GOT3 (cell line): Measurements from ENCODE around the gene PSORS1C2.
A peak's percentile ranks its signal among the peaks of the same experiment; 100 is the strongest.

Source experiments
- DNase-seq: peaks from one replicate; lab custom pipeline; 2025; ENCODE audit warnings: mixed read lengths; lab: John Stamatoyannopoulos, UW

Gene PSORS1C2

DNA sequence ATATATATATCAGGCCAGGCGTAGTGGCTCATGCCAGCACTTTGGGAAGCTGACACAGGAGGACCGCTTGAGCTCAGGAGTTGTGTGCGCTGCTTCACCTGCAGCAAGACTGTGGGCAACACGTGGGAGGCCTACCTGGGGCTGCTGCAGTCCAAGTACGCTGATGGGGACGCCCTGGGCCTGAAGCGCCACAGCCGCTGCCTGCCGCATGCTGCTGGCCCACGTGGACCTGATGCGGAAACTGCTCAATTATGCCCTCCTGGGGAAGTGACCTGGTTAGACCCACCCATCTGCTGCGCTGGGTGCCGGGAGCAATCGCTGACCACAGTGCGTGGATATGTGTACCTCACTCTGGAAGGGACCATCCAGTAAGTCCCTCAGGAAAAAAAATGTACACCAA lies 1.8 kb upstream of the PSORS1C2 start:
- DNase-seq, result no peak

DNA sequence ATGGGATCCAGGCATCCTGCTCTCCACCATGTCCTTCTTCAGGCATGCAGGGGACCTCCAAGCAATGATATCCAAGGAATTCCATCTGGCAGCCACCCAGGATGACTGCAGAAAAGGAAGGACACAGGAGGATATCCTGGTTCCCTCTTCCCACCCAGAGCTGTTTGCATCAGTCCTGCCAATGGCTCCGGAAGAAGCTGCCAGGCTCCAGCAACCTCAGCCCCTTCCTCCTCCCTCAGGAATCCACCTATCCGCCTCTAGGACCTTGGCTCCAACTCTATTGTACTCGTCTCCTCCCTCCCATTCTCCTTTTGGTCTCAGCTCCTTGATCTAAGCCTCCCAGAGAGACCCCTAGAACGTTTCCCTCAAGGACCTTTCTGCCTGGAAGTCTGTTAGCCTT lies 733 bp upstream of the PSORS1C2 start:
- DNase-seq, result no peak

DNA sequence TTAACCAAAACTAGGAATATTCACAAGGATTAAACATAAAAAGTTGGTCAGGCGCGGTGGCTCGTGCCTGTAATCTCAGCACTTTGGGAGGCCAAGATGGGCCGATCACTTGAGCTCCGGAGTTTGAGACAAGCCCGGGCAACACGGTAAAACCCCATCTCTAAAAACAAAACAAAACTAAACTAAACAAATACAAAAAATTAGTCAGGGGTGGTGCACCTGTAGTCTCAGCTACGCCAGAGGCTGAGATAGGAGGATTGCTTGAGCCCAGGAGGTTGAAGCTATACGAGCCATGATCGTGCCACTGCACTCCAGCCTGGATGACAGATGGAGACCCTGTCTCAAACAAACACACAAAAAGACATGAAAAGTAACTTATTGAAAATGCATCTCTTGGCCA lies 3.2 kb downstream of the PSORS1C2 start:
- DNase-seq, result no peak

DNA sequence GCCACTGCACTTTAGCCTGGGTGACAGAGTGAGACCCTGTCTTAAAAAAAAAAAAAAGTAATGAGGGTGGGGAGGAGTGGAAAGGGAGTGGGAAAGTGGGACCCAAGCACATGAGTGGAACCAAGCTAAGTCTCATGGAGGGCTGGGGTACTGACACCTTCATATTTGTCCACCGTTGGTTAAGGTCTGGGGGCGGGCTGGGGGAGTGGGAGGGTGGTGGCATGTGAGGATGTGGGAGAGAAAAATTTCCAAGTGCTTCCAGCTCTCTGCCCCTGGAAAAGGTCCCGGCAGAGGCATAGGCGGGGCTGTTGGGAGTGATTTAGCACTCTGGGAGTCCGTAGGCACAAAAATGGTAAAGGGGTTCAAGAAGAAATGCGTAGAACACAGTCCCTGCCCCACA lies 6.1 kb downstream of the PSORS1C2 start:
- no peak for DNase-seq

DNA sequence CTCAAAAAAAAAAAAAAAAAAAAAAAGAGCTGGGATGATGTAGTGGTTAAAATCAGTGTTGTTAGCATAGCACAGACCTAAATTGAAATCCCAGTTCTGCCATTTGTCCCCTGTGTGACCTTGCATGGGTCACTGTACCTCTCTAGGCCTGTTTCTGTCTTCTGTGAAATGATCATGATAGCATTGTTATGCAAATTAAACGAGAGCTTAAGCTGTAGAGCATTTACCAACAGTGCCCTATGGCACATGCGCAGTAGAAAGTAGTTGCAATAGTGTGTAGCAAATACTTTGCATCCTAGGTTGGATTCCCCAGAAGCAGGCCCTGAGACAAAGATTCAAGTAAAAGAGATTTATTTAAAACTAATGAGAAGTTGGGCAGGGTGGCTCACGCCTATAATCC lies 7.3 kb downstream of the PSORS1C2 start:
- no peak for DNase-seq

DNA sequence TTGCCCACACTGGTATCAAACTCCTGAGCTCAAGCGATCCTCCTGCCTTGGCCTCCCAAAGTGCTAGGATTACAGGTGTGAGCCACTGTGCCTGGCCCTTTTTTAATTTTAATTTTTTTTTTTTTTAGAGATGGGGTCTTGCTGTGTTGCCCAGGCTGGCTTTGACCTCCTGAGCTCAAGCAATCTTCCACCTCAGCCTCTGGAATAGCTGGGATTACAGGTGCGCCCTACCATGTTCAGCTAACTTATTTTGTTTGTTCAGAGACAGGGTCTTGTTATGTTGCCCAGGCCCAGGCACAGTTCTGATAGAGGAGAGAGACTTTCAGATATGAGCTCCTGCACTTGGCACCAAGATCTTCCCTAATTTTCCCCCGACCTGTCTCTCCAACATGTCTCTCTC lies 8.1 kb downstream of the PSORS1C2 start:
- DNase-seq, result no peak

DNA sequence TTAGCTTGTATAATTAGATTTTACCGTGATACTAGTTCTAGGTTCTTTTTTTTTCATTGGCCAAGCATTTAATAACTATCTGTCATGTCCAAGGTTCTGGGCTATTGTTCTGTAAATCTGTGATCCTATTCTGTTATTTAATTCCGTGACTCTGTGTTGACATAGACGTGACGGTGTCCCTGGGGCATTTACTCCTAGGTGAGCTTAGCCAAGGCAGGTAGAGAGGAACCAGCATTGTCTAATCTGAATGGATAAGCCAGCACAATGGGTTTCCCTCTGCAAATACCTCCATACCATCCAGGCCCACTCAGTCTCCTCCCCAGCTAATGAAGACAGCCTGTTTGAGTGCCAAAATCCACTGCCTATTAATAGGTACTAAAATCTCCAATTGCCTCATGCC lies 9.7 kb downstream of the PSORS1C2 start:
- no peak for DNase-seq

DNA sequence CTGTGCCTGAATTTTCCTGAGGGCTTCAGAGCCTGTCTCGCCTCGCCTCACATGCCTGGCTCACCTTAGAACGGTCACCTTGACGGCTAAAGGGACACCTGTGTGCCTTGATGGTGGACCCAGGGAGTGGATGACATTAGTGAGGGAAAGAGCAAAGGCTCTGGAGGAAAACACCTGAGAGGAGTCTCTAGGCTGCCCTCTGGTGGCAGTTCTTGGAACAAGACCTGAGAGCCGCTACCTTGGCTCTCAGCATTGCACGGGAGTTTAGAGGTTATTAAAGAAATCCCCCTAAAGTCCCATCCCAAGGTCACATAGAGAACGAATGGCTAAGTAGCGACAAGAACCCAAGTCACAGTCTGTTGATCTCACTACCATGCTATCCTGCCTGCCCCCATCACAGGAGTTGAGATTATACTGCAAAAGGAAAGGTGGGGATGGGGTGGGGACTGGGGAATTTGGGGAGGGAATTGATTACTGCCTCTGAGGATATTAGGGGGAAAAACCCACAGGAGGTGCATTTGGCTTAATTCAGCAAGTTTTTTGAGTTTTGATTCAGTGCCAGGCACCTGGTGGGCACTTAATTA lies 10.7 kb downstream of the PSORS1C2 start:
- peak; percentile 17 for DNase-seq

DNA sequence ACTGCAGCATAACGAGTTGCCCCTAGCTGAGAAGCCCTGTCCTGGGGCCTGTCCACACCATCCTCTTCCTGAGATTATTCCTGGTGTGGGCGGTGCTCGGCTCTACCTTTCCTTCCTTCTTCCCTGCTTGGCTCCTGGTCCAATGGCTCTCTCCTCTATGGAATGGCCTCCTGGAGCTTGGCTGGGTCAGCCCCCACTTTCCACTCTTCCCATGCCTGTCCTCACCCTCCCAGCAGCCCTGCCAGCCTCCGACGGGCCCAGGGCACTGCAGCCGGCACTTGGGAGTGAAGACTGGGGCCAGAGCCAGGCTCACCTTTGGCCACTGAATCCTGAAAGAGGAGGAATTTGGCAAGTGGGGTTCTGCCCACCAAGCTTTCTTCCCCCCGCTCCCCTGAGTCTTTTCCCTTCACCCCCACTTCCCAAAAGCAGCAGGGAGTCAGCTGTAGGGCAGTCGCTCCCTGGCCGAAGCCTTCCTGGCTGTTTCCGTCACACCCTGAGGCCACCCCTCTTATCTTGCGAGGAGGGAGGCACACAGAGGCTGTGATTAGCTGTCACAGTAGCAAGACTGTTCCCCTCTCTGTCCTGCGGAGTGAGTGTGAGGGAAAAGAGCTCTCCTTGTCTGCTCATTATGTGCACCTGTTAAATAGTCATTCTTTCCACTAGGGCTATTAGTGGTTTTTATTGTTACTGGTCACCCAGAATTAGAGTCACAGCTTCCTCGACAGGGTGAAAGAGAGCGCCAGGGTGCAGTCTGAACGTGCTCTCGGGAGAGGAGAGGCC lies 12.3 kb downstream of the PSORS1C2 start:
- no peak for DNase-seq

DNA sequence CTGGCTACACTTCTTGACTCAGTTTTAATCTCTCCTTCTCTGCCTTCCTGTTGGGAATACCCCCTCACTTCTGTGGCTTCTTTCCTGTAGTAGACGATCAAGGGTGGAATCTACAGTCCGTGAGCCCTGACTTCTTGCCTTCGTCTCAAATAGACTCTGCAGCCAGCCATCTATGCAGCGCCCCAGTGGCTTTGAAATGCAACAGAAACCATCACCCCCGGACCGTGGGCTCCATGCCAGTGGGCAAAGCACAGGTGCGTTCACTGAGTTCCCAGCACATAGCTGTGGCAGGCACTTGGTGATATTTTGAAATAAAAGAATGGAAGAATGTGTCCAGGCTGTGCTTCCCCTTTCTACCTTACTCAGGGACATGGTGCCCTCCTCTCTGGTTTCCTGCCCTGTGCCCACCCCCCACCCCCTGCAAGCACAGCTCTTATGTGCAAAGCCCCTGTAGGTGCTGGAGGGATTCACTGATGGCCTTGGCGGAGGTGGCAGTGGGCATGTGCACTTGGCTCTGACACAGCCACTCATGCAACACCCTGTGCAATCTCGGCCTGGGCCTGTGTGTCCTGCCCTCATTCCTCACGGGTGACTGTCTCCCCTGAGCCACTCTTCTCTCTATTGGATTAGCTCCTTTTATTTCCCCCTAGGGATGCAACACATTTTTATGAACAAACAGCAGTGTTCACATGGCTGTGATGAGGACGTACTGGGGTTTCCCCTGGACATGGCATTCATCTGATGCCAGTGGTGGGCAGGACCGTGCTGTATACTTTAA lies 13.1 kb downstream of the PSORS1C2 start:
- no peak for DNase-seq

DNA sequence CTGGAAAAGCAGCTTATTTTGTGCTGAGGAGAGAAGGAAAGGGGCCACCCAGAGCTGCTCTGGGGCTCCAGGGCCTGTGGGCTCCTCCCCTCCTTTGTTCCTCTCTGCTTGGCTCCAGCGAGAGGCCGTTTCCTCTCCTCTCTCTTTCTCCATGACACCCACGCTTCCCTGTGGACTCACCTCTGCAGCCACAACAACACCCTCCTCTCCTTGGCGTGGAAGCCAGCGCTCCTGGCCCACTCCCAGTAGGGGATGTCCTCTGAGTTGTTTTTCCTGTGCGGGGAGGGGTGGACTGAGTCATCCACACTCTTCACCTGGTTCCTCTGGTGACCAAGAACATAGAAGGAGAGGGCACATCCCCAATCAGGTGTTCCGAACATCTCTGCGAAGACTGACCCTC lies 13.7 kb downstream of the PSORS1C2 start:
- DNase-seq, result no peak

DNA sequence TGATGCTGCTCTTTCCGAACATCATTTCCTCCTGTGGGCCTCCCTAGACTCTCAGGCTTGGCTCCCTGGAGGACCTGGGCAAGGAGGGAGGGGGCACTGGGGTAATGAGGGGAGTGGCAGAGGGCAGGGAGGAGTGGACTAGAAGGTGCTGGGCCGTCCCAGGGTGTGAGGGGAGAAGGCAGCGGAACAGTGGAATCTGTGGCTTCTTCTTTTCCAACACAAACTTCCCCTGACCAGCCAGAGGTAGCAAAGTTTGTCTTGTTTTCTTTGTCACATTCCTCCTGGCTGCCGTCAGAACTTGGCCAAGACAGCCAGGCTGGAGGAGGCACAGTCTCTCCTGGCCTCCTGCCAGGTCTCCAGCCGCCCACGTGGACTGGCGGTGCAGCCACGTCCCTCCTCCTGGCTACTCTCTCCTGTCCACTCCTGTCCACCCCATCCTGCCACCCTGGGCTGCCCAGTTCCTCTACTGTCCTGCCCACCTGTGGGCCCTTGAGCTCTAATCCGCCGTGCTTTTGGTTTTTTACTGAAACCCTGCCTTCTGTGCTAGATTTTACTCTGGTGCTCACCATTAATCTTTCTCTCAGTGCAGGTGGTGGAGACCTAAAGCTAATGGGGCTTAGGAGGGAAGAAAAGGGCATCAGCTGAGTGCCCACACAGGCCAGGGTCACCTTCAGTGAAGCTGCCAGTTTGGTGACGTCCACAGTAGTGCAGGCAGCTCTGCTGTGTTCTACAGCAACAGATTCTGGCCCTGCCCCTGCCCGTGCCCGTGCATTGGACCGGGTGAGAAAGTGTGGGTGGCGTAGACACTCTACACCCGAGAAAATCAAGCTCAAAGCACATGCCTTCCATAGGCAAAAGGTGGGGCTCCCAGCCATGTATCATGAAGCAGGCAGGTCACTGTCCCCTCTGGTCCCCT lies 15.8 kb downstream of the PSORS1C2 start:
- DNase-seq, result no peak

DNA sequence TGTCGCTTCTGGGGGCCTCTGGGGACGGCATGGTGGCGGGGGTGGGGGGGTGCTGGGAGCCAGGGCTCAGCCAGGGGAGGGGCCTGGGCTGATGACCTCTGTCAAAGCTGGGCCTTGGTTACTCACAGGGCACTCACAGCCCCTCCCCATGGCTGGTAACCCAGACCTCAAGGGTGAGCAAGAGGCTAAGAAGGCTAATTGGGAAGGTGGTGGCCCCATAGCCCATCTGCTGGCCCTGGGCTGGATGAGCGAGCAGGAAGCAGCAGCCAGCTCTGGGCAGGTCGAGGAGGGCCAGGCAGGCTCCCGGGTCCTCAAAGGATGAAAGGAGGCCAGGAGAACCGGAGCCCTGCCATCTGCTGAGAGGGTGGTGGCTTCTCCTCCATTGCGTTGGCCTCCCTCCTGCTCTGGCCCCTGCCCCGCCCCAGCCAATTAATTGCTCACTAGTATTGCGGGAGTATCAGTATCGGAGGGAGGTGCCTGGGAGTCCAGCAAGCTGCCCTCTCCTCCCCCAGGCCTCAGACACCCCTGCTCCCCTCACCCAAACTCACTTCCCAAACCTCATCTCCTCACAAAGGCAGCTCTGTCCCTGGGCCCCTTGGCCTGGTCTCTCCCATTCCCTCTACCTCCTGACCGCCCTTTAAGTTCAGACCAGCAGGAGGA lies 17.6 kb downstream of the PSORS1C2 start:
- DNase-seq, result no peak

DNA sequence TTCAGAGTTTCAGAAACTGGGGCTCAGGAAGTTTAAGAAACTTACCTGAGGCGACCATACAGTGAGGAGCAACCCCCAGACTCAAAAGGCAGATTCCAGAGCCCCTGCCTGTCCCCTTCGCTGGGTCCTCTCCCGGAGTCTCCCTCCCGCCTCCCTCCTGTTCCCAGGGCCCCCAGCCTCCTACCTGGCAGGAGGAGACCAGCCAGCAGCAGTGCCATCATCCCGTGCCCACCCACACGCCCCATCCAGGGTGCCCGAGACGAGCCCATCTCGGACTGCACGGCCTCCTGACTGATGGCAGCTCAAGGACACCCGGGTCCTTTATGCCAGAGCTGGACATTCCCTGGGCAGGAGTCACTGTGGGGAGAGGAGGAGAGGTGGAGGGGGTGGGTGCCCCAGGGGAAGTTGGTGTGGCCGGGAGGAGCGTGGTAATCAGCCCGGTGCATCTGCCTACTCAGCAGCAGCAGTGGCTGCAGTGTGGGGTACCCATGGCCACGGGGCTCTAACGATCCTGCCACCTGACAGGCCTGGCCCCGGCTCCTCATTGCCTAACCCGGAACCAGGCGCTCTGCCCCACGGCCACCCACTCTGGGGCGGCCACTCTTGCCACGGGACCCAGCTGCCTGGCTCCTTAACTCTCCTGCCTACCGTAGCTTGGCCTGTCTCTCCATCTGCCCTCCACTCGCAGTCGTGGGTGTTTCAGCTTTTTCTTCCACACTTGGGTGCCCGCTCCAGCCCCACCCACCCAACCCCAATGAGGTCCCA lies 18.5 kb downstream of the PSORS1C2 start, which contains the start of gene CDSN:
TSS of gene CDSN (minus strand) at position 296 of the 765 bp plus-strand sequence. CDS start at position 269, 27 bp downstream.
- no peak for DNase-seq

DNA sequence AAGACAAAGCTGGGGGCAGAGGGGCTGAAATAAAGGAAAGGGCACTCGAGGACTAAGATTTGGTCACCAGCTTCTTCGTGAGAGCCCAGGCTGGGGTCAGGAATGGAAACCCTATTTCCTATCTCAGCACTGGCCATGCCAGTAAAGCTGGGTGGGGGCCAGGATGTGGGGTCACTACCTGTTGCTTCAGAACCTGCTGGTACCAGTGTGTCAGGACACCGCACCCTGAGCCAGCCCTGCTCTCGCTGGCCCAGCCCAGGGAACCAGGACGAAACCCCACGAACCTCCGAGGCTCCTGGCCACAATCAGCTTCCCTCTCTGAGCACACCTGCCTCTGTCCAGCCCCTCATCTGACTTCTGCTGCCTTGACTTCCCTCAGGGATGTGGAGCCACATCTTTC lies 20.7 kb downstream of the PSORS1C2 start:
- DNase-seq, result no peak

DNA sequence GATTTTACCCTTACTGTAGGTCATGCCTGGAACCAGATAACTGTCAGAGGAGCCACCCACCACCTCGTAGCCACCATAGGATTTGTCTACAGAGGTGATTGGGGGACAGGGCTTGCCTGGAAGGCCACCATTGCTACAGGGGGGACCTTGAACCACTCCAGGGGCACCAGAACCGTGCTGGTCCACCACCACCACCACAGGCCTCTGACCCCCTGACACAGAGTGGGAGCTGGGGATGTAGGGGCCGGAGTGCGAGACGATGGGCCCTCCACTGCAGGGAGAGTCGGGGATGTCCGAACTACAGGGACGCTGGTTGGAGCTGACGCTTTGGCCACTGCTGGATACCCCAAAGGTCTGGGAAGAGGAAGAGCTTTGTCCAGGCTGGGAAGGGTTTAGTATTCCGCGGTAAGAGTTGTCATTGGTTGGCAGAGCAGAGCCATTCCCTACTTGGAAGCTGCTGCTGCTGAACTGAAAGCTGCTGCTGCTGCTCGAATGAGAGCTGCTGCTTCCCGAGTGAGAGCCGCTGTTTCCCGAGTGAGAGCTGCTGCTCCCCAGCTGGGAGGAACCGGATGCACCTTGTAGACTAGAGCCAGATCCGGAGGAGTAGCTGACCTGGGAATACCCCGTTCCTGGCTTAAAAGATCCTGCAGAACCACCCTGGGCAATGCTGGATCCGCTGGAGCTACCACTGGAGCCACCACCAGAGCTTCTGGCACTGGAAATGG lies 22.0 kb downstream of the PSORS1C2 start:
- DNase-seq, result no peak

DNA sequence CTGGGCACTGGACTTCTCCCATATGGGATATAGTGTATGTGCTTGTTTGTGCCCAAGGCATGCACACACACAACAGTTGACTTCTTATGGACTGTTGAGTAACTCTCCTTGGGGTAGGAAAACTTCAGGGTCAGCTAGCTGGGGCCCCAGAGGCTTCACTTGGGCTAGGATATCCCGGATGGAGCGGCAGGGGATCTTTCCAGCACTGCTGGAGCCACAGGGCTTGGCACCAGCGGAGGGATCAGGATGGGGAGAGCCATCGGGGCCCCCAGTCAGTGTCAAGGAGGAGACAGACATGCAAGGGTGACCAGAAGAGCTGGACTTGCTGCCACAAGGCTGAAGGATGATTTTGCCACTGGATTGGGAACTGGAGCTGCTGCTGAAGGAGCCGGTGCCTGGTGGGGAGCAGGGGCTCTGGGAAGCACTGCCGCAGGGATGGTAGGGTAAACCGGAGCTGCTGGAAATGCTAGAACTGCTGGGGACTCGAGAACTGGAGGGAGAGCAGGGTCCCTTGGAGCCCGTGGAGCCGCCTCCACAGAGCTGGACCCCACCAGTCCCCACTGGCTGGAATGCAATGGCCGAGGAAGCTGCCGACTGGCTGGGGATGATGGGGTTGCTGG lies 22.8 kb downstream of the PSORS1C2 start:
- no peak for DNase-seq

DNA sequence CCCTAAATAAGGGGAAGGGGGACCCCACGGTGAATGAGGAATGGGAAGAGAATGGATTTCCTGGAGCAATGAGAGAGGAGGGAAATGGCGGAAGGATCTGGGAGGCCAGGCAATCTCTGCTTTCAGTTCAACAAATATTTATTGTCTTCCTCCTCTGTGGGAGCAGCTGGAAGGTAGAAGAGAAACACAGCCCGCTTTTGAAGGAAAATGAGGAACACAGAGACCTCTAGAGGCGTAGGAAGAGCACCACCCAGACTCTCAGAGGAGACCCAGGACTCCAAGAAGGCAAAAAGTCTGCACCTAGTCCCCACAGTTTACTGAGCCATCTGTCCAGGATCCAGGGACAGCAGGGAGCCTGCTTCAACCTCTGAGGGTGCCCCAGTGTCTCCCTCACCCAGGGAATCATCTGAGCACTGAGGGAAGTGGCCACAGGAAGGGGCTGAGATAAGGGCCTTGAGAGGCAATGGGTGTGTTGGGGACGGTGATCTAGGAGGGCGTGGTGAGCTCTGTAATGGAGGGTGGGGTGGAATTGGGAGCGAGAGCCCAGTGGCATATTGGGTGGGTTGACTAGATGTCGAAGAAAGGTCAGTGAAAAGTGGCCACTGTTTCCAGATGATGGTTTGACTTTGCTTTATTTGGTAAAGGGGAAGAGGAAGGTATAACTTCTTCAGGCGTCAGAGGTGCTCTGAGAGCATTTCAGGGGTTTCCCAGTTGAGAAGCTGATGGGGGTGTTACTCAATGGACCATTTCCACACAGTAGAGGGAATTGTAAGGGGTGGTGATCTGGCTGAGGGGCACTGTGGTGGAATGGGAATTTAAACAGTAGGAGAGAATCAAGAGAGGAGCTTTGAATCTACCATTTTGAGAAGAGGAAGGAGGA lies 23.7 kb downstream of the PSORS1C2 start:
- no peak for DNase-seq

DNA sequence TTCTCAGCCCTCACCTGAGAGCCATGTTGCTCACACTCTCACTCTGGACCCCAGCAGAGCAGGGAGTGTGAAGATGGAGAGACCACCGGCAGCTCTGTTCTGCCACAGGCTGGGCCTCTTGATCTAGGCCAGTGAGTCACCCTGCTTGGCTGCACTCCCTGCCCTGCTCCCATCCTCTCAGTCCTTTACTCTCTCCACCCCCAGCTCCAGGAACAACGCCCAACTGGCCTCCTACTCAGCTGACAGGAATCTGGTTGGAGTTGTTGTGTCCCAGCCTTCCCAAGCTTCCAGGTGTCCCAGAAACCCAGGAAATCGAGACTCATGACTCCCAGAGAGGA lies 24.4 kb downstream of the PSORS1C2 start, which contains the start of gene PSORS1C1:
TSS of gene PSORS1C1 (plus strand) at position 260 of the 338 bp plus-strand sequence. CDS start 14,833 bp downstream, outside the sequence.
- DNase-seq, result peak; percentile 60
